SK-N-SH treated with all-trans-retinoic acid at 6 μM for 48 hours (cell line): Measurements from ENCODE around the gene MAP7D2.

Experiments used
- ATAC-seq: fragments of 200-7000 bp; cut with Tn5 transposase; 3 replicates; pipeline ENCODE4 v1.9.1; 2020; ENCODE audit warnings: mild to moderate bottlenecking, moderate library complexity
- ARNTL ChIP-seq: fragments of 450-650 bp; formaldehyde crosslinking; IDR thresholded peaks from 2 replicates; pipeline ENCODE4 v1.5.0; 2020; ENCODE audit warnings: low read depth, mild to moderate bottlenecking, moderate library complexity, borderline replicate concordance
- BACH2 ChIP-seq: fragments of 250-450 bp; sonication (Bioruptor Pico); IDR thresholded peaks from 2 replicates; pipeline ENCODE4 v1.9.0; 2021; ENCODE audit warnings: mild to moderate bottlenecking, borderline replicate concordance
- CREB5 ChIP-seq: fragments of 250-450 bp; sonication (Bioruptor Pico); IDR thresholded peaks from 2 replicates; pipeline ENCODE4 v1.5.1; 2020; ENCODE audit warnings: low read depth, mild to moderate bottlenecking, moderate library complexity
- CSDC2 ChIP-seq: fragments of 250-450 bp; sonication (Bioruptor Pico); IDR thresholded peaks from 2 replicates; pipeline ENCODE4 v1.5.0; 2020; ENCODE audit warnings: mild to moderate bottlenecking, moderate library complexity
- CSRNP3 ChIP-seq: fragments of 250-450 bp; sonication (Bioruptor Pico); IDR thresholded peaks from 2 replicates; pipeline ENCODE4 v1.5.1; 2021; ENCODE audit warnings: mild to moderate bottlenecking, moderate library complexity
- ESRRG ChIP-seq: fragments of 250-450 bp; sonication (Bioruptor Pico); IDR thresholded peaks from 2 replicates; pipeline ENCODE4 v1.6.1; 2021; ENCODE audit warnings: mild to moderate bottlenecking
- ISL1 ChIP-seq: fragments of 250-450 bp; sonication (Bioruptor Pico); IDR thresholded peaks from 2 replicates; pipeline ENCODE4 v2.1.2; 2022; ENCODE audit warnings: mild to moderate bottlenecking, moderate library complexity
- OSR1 ChIP-seq: fragments of 250-450 bp; sonication (Bioruptor Pico); IDR thresholded peaks from 2 replicates; pipeline ENCODE4 v1.8.0; 2022; ENCODE audit warnings: moderate library complexity, mild to moderate bottlenecking, inconsistent platforms
- PPARA ChIP-seq: fragments of 250-450 bp; sonication (Bioruptor Pico); IDR thresholded peaks from 2 replicates; pipeline ENCODE4 v1.5.0; 2020; ENCODE audit warnings: mild to moderate bottlenecking, borderline replicate concordance
- RARB ChIP-seq: fragments of 250-450 bp; sonication (Bioruptor Pico); IDR thresholded peaks from 2 replicates; pipeline ENCODE4 v1.8.0; 2021; ENCODE audit warnings: mild to moderate bottlenecking, moderate library complexity
- SNAI2 ChIP-seq: fragments of 250-450 bp; sonication (Bioruptor Pico); IDR thresholded peaks from 2 replicates; pipeline ENCODE4 v1.5.0; 2020; ENCODE audit warnings: mild to moderate bottlenecking, moderate library complexity
- TCF4 ChIP-seq: fragments of 250-450 bp; sonication (Bioruptor Pico); IDR thresholded peaks from 2 replicates; pipeline ENCODE4 v1.8.0; 2021; ENCODE audit warnings: mild to moderate bottlenecking, moderate library complexity, borderline replicate concordance
- TSHZ2 ChIP-seq: fragments of 250-450 bp; sonication (Bioruptor Pico); IDR thresholded peaks from 2 replicates; pipeline ENCODE4 v1.5.0; 2020; ENCODE audit warnings: mild to moderate bottlenecking, moderate library complexity
- ZC3H10 ChIP-seq: fragments of 250-450 bp; sonication (Bioruptor Pico); IDR thresholded peaks from 2 replicates; pipeline ENCODE4 v1.5.1; 2021; ENCODE audit warnings: mild to moderate bottlenecking, moderate library complexity
- ZFP3 ChIP-seq: fragments of 250-450 bp; sonication (Bioruptor Pico); IDR thresholded peaks from 2 replicates; pipeline ENCODE4 v1.5.0; 2020; ENCODE audit warnings: mild to moderate bottlenecking, moderate library complexity
- ZFP30 ChIP-seq: fragments of 450-650 bp; formaldehyde crosslinking; IDR thresholded peaks from 2 replicates; pipeline ENCODE4 v1.5.0; 2022; ENCODE audit warnings: mild to moderate bottlenecking, moderate library complexity
- ZNF70 ChIP-seq: fragments of 450-650 bp; formaldehyde crosslinking; IDR thresholded peaks from 2 replicates; pipeline ENCODE4 v1.5.0; 2020; ENCODE audit warnings: mild to moderate bottlenecking, moderate library complexity
- ZNF8 ChIP-seq: fragments of 450-650 bp; formaldehyde crosslinking; IDR thresholded peaks from 2 replicates; pipeline ENCODE4 v1.5.0; 2020; ENCODE audit warnings: mild to moderate bottlenecking, moderate library complexity
- TF ChIP-seq, protein P1 (sequence below): fragments of 250-450 bp; sonication (Bioruptor Pico); IDR thresholded peaks from 2 replicates; pipeline ENCODE4 v1.8.0; 2020; ENCODE audit warnings: mild to moderate bottlenecking, moderate library complexity, borderline replicate concordance
- TF ChIP-seq, protein P2 (sequence below): fragments of 250-450 bp; sonication (Bioruptor Pico); IDR thresholded peaks from 2 replicates; pipeline ENCODE4 v1.8.0; 2021; ENCODE audit warnings: low read depth, mild to moderate bottlenecking, moderate library complexity, borderline replicate concordance

The MAP7D2 gene

DNA sequence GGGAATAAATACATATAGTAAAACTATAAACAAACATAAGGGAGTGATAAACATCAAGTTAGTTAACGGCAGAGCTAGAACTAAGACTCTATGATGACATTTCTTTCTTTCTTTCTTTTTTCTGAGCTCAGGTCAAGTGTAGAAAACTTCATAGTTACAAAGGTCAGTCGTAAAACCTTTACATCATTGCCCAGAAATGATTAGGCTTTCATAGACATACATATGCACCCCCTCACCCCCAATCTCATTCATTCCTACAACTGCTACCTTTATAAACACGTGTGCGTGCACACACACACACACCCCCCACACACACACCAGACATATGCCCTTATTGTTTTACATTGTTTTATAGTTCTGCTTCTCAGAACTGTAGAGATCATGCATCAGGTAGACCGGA, 19.2 kb upstream of the MAP7D2 start (continued):
- no peak for TF ChIP-seq TSHZ2
- TF ChIP-seq ZNF70 (CRISPR knock-in tag) = no peak
- TF ChIP-seq, all 23 proteins: peak for 0

- no peak for TF ChIP-seq ESRRG (CRISPR knock-in tag)
- TF ChIP-seq ISL1 = no peak
- no peak for TF ChIP-seq PPARA (CRISPR knock-in tag)
- no peak for TF ChIP-seq CSDC2 (CRISPR knock-in tag)
- no peak for TF ChIP-seq TSHZ2
- no peak for TF ChIP-seq TCF4 (CRISPR knock-in tag)
- no peak for TF ChIP-seq SNAI2 (CRISPR knock-in tag)
- TF ChIP-seq, protein P1, sequence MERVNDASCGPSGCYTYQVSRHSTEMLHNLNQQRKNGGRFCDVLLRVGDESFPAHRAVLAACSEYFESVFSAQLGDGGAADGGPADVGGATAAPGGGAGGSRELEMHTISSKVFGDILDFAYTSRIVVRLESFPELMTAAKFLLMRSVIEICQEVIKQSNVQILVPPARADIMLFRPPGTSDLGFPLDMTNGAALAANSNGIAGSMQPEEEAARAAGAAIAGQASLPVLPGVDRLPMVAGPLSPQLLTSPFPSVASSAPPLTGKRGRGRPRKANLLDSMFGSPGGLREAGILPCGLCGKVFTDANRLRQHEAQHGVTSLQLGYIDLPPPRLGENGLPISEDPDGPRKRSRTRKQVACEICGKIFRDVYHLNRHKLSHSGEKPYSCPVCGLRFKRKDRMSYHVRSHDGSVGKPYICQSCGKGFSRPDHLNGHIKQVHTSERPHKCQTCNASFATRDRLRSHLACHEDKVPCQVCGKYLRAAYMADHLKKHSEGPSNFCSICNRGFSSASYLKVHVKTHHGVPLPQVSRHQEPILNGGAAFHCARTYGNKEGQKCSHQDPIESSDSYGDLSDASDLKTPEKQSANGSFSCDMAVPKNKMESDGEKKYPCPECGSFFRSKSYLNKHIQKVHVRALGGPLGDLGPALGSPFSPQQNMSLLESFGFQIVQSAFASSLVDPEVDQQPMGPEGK (CRISPR knock-in tag) = no peak
- no peak for ATAC-seq
These were observed 16.0 kb upstream of the MAP7D2 start for GRCh38 chrX:20132666-20133065.

DNA sequence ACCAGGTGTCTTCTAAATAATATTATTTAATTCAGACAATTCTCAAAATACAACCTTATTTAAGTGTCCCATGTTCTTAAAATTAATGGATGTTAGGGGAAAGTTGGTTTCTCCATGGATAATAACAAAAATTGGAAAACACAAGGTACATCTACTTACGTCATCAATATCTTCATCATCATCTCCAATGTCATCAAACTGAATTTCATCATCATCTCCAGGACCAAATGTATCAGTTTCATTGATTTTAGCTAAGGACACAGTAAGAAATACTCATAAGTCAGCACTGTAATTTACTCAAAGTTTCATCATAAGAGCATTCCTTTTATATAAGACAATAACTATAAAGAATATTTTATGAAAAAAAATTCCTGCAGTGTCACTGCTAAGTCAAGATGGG, 13.7 kb upstream of the MAP7D2 start:
- no peak for ATAC-seq
- no peak for TF ChIP-seq RARB (CRISPR knock-in tag)
- TF ChIP-seq ESRRG (CRISPR knock-in tag) = no peak
- TF ChIP-seq CSRNP3 = no peak
- TF ChIP-seq PPARA (CRISPR knock-in tag) = no peak
- no peak for TF ChIP-seq ZC3H10 (CRISPR knock-in tag)
- TF ChIP-seq ZNF70 (CRISPR knock-in tag) = no peak
- no peak for TF ChIP-seq ZFP3 (CRISPR knock-in tag)
- no peak for TF ChIP-seq CSDC2 (CRISPR knock-in tag)
- TF ChIP-seq TCF4 (CRISPR knock-in tag) = no peak
- TF ChIP-seq ZFP30 (CRISPR knock-in tag) = no peak
- TF ChIP-seq, protein P1 (CRISPR knock-in tag) = no peak
- TF ChIP-seq, protein P2, sequence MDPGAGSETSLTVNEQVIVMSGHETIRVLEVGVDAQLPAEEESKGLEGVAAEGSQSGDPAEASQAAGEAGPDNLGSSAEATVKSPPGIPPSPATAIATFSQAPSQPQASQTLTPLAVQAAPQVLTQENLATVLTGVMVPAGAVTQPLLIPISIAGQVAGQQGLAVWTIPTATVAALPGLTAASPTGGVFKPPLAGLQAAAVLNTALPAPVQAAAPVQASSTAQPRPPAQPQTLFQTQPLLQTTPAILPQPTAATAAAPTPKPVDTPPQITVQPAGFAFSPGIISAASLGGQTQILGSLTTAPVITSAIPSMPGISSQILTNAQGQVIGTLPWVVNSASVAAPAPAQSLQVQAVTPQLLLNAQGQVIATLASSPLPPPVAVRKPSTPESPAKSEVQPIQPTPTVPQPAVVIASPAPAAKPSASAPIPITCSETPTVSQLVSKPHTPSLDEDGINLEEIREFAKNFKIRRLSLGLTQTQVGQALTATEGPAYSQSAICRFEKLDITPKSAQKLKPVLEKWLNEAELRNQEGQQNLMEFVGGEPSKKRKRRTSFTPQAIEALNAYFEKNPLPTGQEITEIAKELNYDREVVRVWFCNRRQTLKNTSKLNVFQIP (CRISPR knock-in tag) = no peak
- no peak for TF ChIP-seq ZNF8 (CRISPR knock-in tag)
- TF ChIP-seq ARNTL (CRISPR knock-in tag) = no peak
- no peak for TF ChIP-seq CREB5 (CRISPR knock-in tag)
- TF ChIP-seq SNAI2 (CRISPR knock-in tag) = no peak
- no peak for TF ChIP-seq ISL1
- TF ChIP-seq OSR1 (CRISPR knock-in tag) = no peak
- TF ChIP-seq BACH2 (CRISPR knock-in tag) = no peak
